GM19372 (cell line): Measurements from ENCODE around the gene OR2A2.
"Not testable (repeated sequence)": the region's sequence is repeated elsewhere in the genome, so short reads cannot be mapped to it uniquely, and the experiment has no call there.

Experiments used
- ATAC-seq: cut with Tn5 transposase; IDR thresholded peaks from one replicate; pipeline ENCODE4 v1.9.1; 2021; ENCODE audit warnings: mild to moderate bottlenecking, low read depth, moderate library complexity; ENCODE audit not compliant: unreplicated experiment

Gene OR2A2

GRCh38 chr7:144109283-144109682, at the start of gene OR2A2:
OR2A2 (plus strand) TSS chr7:144109583; CDS start chr7:144109583, 0 bp downstream.
- ATAC-seq, result no peak

- no peak for ATAC-seq
Measured at GRCh38 chr7:144063710-144064109, 45.7 kb upstream of the OR2A2 start.

GRCh38 chr7:144069511-144069910, 39.9 kb upstream of the OR2A2 start, which contains the start of gene OR2A25:
OR2A25 (plus strand) TSS chr7:144069811; CDS start chr7:144074220, 4,409 bp downstream.
- no peak for ATAC-seq

GRCh38 chr7:144069953-144070352, 39.4 kb upstream of the OR2A2 start:
- no peak for ATAC-seq

- no peak for ATAC-seq
Measured at GRCh38 chr7:144074374-144074773, 35.0 kb upstream of the OR2A2 start.

GRCh38 chr7:144085978-144086377, 23.4 kb upstream of the OR2A2 start, which contains the start of gene OR2A12:
OR2A12 (plus strand) TSS chr7:144086278; CDS start chr7:144095108, 8,830 bp downstream.
- ATAC-seq, result no peak

GRCh38 chr7:144086730-144087129, 22.7 kb upstream of the OR2A2 start:
- ATAC-seq, result no peak

- ATAC-seq, result no peak
Measured at GRCh38 chr7:144087230-144087629, 22.2 kb upstream of the OR2A2 start.

GRCh38 chr7:144090667-144091066, 18.7 kb upstream of the OR2A2 start:
- ATAC-seq, result no peak

- no peak for ATAC-seq
Measured at GRCh38 chr7:144098776-144099175, 10.6 kb upstream of the OR2A2 start.

- ATAC-seq, result no peak
Measured at GRCh38 chr7:144100607-144101006, 8.8 kb upstream of the OR2A2 start.

- ATAC-seq, result no peak
Measured at GRCh38 chr7:144102041-144102440, 7.3 kb upstream of the OR2A2 start.

GRCh38 chr7:144105211-144105610, 4.2 kb upstream of the OR2A2 start:
- no peak for ATAC-seq

GRCh38 chr7:144110272-144110671, 889 bp downstream of the OR2A2 start:
- no peak for ATAC-seq

GRCh38 chr7:144113651-144114050, 4.3 kb downstream of the OR2A2 start:
- ATAC-seq, result no peak

GRCh38 chr7:144118341-144118740, 9.0 kb downstream of the OR2A2 start:
- no peak for ATAC-seq

GRCh38 chr7:144122876-144123275, 13.5 kb downstream of the OR2A2 start, which contains the start of gene OR2A14:
OR2A14 (plus strand) TSS chr7:144123176; CDS start chr7:144129113, 5,937 bp downstream.
- ATAC-seq, result no peak

GRCh38 chr7:144127714-144128334, 18.4 kb downstream of the OR2A2 start:
- ATAC-seq, result peak; percentile 100

- ATAC-seq, result not testable (repeated sequence)
Measured at GRCh38 chr7:144129601-144130000, 20.2 kb downstream of the OR2A2 start.

- no peak for ATAC-seq
Measured at GRCh38 chr7:144130730-144131129, 21.3 kb downstream of the OR2A2 start.

- ATAC-seq, result no peak
Measured at GRCh38 chr7:144132262-144132661, 22.9 kb downstream of the OR2A2 start.

GRCh38 chr7:144133307-144133706, 23.9 kb downstream of the OR2A2 start:
- no peak for ATAC-seq
